BJ (cell line): ENCODE measurements around the gene TBL1XR1. TPM values are rescaled to one million over a fixed set of nuclear protein-coding genes. Genes with fewer than 3 reads are reported as not detected.

Experiments used
- CTCF ChIA-PET: fragments of 350-600 bp; formaldehyde crosslinking; extraction: SDS; loops from one replicate; lab custom pipeline; 2021; ENCODE audit warnings: antibody characterized with exemption, inconsistent platforms; lab: Yijun Ruan, JAX
- POLR2A ChIA-PET: fragments of 300-600 bp; sonication (Branson Sonifier 250); formaldehyde crosslinking; extraction: SDS; loops from one replicate; lab custom pipeline; 2021; ENCODE audit warnings: antibody characterized with exemption; lab: Charles Lee
- DNase-seq: peaks from one replicate; pipeline ENCODE4 v3.0.0-alpha.2; 2011; ENCODE audit warnings: low read depth
- H3K27me3 ChIP-seq: 2 replicates; pipeline ENCODE4 v1.6.0; 2011; ENCODE audit warnings: low read length; ENCODE audit not compliant: control insufficient read depth, insufficient read depth
- H3K36me3 ChIP-seq: 2 replicates; pipeline ENCODE4 v1.5.1; 2011; ENCODE audit warnings: low read length; ENCODE audit not compliant: control insufficient read depth, insufficient read depth
- H3K4me3 ChIP-seq: 2 replicates; pipeline ENCODE4 v1.5.1; 2011; ENCODE audit warnings: low read depth, mild to moderate bottlenecking, control low read depth, low read length
- CTCF ChIP-seq: IDR thresholded peaks from 2 replicates; pipeline ENCODE4 v1.5.1; 2011; ENCODE audit warnings: low read depth, mild to moderate bottlenecking, control low read depth, inconsistent platforms, low read length, moderate library complexity; ENCODE audit not compliant: insufficient read depth
- polyA plus RNA-seq: library from polyadenylated mRNA; depleted of rRNA; stranded (reverse); fragments of >200 nt; gene quantifications from 2 replicates; pipeline ENCODE4 v1.2.3, GENCODE V29; 2011

Gene TBL1XR1
- polyA plus RNA-seq, 1 experiment: 95.4 TPM

GRCh38 chr3:177108648-177109047 lies 88.6 kb downstream of the TBL1XR1 start:
- H3K4me3 ChIP-seq: no peak overlapping the region
- POLR2A ChIA-PET: no interaction called here
- H3K36me3 ChIP-seq: no peaks in the 10 kb centered on the region
- TF ChIP-seq CTCF: no peak
- CTCF ChIA-PET: interaction anchor here (0.9 kb wide), 1 partner anchor 41 kb away, joined by 3 read pairs; no protein-coding TSS in a partner anchor
- no peak for DNase-seq
- no peaks in the 10 kb centered on the region for H3K27me3 ChIP-seq

GRCh38 chr3:177107461-177108239 lies 89.6 kb downstream of the TBL1XR1 start:
- H3K27me3 ChIP-seq: no peaks in the 10 kb centered on the region
- no peaks in the 10 kb centered on the region for H3K36me3 ChIP-seq
- ChIA-PET CTCF (interaction anchor here (0.9 kb wide), 2 partner anchors 34 to 40 kb away, joined by 3 read pairs; no protein-coding TSS in a partner anchor), POLR2A (no interaction called here)
- H3K4me3 ChIP-seq: no peak overlapping the region
- DNase-seq: no peak
- no peak for TF ChIP-seq CTCF

DNA sequence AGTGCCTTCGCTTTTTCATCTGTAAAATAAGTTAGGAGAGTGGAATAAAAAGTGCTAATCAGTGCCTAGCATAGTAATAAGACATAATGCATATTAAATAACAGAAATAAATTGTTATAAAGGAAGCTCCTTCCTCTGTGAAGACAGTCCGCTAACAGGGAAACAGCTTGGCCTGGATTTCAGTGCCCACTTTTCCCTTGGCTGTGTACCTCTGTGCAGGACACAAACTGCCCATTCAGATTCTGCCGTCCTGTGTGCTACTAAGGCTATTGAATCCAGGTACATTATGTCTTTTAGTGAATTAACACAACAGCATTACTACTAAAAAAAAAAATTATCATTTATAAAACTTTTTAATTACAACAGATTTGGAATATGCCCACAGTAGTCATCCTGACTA lies 90.7 kb downstream of the TBL1XR1 start:
- ChIA-PET CTCF (interaction anchor here (0.6 to 0.9 kb wide), 2 partner anchors 25 to 35 kb away, joined by 3 read pairs; no protein-coding TSS in a partner anchor), POLR2A (no interaction called here)
- Histone ChIP-seq H3K36me3 (no peaks in the 10 kb centered on the region), H3K4me3 (no peak overlapping the region), H3K27me3 (no peaks in the 10 kb centered on the region)
- no peak for DNase-seq
- no peak for TF ChIP-seq CTCF

DNA sequence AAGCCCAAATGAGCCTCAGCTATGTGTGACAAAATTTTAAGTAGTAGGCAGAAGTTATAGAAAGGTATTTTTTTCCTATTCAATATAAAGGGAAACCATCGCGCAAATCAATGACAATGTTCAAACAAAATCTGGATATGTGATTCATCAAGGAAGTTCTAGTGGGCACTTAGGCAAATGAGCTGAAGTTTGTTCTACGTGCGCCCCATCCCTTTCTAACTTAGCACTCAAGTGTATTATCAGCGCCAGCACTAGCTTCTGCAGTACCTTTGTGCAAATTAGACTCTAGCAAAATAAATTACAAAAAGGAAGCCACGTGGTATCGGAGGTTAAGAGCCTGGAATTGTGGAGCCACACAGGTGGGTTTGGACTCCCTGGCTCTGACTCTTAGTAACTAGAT lies 91.1 kb downstream of the TBL1XR1 start:
- no peaks in the 10 kb centered on the region for H3K36me3 ChIP-seq
- TF ChIP-seq CTCF: no peak
- POLR2A ChIA-PET: no interaction called here
- H3K27me3 ChIP-seq: no peaks in the 10 kb centered on the region
- no peak for DNase-seq
- H3K4me3 ChIP-seq: no peak overlapping the region
- CTCF ChIA-PET: interaction anchor here (0.6 kb wide), 1 partner anchor 25 kb away, joined by 3 read pairs; no protein-coding TSS in a partner anchor

GRCh38 chr3:177105623-177106022 lies 91.7 kb downstream of the TBL1XR1 start:
- H3K27me3 ChIP-seq: no peaks in the 10 kb centered on the region
- no peak for DNase-seq
- POLR2A ChIA-PET: no interaction called here
- CTCF ChIA-PET: no interaction called here
- TF ChIP-seq CTCF: no peak
- H3K36me3 ChIP-seq: no peaks in the 10 kb centered on the region
- no peak overlapping the region for H3K4me3 ChIP-seq
